ENCODE data around the gene UMAD1.

DNA sequence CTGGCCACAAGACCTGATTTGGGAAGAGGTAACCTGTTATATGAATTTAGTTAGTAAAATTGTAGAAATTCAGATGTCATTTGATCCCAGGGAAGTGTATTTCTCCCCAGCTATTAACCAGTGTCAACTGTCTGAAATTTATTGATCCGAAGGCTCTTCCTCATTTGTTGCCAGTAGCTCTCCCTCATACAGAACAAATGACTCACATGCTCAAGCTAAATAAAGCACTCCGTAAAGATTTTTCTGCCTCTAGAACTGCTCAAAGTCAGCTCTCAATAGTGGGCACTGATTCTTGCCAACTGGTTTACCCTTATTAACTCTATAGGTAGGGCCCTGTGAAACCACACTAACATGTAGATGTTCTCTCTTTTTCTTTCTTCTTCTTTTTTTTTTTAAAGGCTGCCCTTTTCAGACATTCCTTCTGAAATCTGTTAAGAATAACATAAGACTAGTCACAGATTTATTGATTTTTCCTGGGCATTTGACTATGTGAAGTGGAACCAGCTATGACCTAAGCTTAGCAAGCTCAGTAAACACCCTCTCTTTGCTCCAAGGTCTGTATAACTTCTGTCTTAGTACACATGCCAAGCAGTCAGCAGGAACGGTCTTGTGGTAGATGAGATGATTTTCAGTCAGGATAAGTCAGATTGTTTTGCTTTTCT lies 56.0 kb downstream of the UMAD1 start:
- TF ChIP-seq, protein P1, sequence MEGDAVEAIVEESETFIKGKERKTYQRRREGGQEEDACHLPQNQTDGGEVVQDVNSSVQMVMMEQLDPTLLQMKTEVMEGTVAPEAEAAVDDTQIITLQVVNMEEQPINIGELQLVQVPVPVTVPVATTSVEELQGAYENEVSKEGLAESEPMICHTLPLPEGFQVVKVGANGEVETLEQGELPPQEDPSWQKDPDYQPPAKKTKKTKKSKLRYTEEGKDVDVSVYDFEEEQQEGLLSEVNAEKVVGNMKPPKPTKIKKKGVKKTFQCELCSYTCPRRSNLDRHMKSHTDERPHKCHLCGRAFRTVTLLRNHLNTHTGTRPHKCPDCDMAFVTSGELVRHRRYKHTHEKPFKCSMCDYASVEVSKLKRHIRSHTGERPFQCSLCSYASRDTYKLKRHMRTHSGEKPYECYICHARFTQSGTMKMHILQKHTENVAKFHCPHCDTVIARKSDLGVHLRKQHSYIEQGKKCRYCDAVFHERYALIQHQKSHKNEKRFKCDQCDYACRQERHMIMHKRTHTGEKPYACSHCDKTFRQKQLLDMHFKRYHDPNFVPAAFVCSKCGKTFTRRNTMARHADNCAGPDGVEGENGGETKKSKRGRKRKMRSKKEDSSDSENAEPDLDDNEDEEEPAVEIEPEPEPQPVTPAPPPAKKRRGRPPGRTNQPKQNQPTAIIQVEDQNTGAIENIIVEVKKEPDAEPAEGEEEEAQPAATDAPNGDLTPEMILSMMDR (IDR thresholded peaks at IDR 0.05) = no peak
- TF ChIP-seq POLR2A (IDR thresholded peaks at IDR 0.05) = no peak

Data from Peyer's patch (tissue), 4 donors.